Activated naive CD4-positive, alpha-beta T cell (primary cell): ENCODE measurements around the gene CHAC1.
"Not testable (repeated sequence)": the region's sequence is repeated elsewhere in the genome, so short reads cannot be mapped to it uniquely, and the experiment has no call there.

Source experiments
- DNase-seq, 4 experiments: peaks; one replicate each; lab custom pipeline; 2025; lab: John Stamatoyannopoulos, UW

The CHAC1 gene

DNA sequence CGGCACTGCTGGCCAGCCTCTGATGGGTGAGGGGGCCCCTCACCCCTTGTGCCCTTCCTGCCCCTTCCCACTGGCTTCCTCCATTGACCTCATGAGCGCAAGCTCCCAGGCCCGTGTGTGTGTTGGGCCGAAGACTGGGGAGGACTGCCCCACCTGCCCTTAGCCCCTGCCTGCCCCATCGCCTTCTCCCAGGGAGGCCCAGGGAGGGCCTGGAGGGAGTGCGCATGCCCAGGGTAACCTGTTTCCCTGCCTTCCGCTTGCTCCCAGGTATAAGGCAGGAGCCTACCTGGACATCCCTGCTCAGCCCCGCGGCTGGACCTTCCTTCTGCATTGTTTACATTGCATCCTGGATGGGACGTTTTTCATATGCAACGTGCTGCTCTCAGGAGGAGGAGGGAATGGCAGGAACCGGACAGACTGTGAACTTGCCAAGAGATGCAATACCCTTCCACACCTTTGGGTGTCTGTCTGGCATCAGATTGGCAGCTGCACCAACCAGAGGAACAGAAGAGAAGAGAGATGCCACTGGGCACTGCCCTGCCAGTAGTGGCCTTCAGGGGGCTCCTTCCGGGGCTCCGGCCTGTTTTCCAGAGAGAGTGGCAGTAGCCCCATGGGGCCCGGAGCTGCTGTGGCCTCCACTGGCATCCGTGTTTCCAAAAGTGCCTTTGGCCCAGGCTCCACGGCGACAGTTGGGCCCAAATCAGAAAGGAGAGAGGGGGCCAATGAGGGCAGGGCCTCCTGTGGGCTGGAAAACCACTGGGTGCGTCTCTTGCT is 15.3 kb upstream of the CHAC1 start:
- peak in 1 of 4 experiments; percentile 6 for DNase-seq

- no peak for DNase-seq
These were observed 14.8 kb upstream of the CHAC1 start for GRCh38 chr15:40938536-40938870.

DNA sequence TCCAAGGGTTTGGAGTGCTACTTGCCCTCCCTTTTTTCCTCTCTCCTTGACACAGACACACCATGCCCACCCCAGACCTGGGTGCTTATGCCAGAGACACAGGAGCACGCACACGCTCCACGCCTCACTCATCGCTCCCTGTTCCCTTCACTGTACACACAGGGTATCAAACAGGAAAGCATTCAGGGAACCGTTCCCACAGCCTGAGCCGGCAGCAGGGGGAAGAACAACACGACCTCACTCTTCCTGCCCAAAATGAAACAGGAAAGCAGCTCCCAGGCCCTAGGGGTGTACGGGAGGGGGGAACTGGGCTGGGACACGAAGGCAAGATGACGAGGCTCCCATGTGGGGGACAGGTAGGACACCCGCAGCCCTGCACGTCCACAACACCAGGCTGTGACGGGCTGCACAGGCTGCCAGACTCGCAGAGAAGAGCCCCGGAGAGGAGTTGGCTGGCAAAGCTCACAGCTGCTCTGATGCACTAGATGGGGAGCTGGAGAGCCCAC is 12.9 kb upstream of the CHAC1 start:
- peak in 1 of 4 experiments; percentile 20 for DNase-seq

DNA sequence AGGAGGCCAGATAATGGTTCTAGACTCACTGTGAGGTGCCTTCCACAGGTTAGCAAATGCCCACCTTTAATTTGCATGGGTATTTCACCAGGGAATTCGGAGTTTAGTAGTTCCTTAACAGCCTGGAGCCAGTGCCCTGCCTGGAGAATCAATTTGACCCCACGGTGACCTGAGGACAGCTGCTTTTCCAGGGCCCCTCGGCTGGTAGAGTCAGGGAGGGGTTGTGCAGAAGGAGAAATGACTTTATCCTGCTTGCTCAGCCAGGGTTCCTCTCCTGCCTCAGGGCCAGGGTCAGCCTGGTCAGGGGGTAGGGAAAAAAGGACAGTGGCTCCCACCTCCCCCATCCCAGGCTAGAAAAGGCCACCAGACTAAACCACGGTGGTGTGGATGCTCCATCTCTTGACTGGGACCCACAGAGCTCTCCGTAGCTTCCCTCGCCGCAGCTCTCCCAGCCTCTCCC is 12.2 kb upstream of the CHAC1 start:
- no peak for DNase-seq

- DNase-seq: peak in 3 of 4 experiments; percentile 46 to 68 (median 52)
These were observed 11.5 kb upstream of the CHAC1 start for GRCh38 chr15:40941528-40942336.

GRCh38 chr15:40942337-40942854 is 10.9 kb upstream of the CHAC1 start:
- peak in 1 of 4 experiments; percentile 22 for DNase-seq

DNA sequence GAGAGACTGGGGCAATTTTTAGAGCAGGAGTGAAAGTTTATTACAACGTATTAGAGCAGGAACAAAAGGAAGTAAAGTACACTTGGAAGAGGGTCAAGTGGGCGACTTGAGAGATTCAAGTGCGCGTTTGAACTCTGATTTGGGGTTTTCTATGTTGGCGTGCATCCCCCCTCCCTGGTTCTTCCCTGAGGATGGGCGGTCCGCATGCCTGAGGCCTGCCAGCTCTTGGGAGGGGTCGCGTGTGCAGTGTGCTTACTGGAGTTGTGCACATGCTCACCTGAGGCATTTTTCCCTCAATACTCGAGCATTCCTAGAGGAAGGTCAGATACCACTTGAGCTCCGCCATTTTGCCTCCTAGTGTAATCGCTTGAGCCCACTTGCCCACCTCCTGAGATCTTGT is 10.4 kb upstream of the CHAC1 start:
- DNase-seq: no peak

DNA sequence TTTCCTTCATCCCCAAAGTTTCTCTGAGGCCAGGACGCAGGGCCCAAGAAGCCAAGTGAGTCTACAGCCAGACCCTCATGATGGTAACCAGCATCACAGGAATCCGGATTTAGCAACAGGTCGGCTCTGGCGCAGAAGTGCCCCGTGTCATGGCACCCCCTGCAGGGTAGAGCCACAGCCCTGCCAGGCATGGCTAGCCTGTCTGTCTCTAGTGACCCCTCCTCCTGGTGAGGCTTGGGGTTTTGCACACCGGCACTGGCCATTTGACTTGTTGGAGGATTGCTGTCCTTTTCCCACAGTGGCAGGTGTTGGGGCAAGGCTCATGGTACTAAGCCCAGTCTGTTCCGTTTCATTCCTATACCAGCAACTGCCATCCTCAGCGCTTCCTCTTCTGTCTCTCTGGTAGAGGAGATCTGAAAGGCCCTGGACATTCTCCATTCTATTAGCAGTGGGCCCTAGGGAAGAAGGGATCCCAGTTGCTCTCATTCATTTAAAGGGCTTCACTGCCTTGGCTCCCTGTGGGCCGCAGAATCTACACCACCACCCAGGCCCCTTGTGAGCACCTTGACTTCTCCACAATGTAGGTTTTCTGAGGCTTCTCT is 9.4 kb upstream of the CHAC1 start:
- DNase-seq: no peak

DNA sequence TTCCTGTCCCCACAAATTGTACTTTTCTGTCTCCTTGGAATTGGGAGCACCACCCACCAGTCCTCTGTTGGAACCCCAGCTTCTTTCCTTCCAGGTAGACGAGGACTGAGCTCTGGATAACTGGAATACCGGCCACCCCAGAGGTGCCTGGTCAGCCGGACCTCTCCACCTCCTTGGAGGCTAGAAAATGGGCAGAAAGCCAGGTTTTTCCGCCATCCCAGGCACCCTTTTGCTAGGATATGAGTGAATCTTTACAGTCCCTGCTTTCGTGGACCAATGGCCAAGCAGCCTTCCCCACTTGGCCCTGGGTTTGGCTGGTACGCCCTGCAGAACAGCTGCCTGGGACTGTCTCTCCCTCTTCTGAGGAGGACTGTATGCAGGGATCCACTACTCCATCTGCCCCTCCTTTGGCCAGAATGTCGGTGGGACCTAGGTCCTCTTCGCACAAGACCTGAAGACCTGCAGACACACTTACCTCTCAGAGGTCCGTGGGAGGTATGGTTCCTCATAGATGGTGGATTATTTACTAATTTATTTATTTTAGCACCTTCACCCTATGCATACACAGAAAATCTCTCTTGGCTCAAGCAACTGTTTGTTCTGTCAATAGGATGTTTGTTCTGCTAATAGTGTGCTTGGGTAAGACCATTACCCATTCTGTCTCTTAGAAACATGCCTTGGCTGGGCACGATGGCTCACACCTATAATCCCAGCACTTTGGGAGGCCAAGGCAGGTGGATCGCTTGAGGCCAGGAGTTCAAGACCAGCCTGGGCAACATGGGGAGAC is 8.6 kb upstream of the CHAC1 start:
- no peak for DNase-seq

GRCh38 chr15:40948706-40949473 is 4.4 kb upstream of the CHAC1 start:
- no peak for DNase-seq

DNA sequence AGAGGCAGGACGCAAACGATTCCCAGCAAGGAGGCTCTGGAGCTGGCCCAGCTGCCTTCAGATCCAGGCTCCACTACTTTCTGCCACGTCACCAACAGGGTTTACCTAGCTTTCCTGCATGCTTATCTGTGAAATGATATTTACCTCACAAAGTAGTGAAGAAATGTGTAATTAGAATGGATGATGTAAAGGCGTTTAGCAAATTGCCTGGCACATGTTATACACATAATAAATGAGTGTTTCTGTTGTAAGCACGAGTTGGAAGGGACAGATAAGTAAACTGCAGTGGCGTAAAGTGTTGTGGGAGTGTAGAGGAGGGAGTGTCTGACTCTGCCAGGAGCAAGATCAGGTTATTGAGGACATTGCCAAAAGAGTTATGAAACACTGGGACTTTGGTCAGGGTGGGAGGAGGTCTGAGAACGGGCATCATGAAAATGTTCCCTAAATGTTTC is 3.5 kb upstream of the CHAC1 start:
- no peak for DNase-seq

DNA sequence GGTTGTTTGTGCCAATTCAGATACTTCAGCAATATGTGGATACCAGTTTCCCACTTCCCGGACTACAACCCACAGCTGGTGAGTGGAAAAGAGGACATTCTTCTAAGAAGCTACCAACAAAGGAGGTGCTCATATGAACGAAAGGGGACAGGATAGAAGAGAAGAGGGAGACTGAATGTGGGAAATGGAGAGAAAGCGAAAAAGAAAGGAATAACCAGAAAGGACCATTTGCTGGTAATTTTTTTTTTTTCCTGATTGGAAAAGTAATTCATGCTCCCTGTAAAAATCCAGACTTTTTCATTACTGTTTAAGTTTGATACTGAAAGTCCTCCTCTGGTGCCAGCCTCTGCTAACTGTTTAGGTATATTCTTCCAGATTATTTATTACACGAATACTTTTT is 1.5 kb upstream of the CHAC1 start:
- no peak for DNase-seq

DNA sequence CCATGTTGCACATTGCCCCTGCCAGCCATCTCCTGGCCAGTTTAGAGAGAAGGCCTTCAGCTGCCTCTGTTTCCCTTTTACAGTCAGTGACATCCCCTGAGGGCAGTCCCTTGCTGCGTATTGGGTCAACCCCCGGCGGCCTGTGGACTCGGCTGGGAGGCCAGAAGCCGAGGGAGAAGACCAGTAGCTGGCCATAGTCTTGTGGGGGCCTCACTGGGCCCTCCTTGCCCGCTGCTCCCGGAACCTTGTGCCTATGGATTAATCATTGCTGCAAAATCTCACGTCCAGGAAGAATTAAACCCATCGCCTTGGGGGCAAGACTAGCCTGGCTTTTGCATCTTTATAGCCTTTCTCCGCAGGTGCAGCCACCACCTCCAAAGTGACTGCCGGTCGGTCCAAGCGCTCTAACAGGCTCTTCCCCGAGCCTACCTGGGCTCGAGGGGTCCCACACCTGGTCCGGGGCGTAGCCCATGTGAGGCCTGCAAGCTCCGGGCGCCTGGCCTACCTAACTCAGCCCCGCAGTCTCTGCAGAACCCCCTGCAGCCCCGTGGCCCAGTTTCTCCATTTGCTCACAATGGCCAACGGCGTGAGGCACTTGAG is 870 bp upstream of the CHAC1 start:
- DNase-seq: no peak

DNA sequence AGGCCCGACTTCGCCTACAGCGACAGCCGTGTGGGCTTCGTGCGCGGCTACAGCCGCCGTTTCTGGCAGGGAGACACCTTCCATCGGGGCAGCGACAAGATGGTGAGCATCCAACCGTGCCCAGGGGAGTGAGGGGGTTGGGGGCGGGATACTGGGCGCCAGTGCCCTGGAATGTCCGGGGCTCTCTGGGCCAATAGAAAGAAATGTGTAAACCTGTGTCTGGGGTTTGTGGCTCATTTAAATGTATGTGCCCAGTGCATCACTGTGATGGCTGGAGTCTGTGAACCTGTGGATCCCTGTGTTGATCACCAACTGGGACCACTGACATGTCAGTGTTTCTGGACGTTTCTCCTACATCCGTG is 423 bp downstream of the CHAC1 start:
- no peak for DNase-seq

- not testable (repeated sequence) for DNase-seq
These were observed 1.0 kb downstream of the CHAC1 start for GRCh38 chr15:40954158-40954848.

- DNase-seq: no peak
These were observed 2.1 kb downstream of the CHAC1 start for GRCh38 chr15:40955141-40955903.

DNA sequence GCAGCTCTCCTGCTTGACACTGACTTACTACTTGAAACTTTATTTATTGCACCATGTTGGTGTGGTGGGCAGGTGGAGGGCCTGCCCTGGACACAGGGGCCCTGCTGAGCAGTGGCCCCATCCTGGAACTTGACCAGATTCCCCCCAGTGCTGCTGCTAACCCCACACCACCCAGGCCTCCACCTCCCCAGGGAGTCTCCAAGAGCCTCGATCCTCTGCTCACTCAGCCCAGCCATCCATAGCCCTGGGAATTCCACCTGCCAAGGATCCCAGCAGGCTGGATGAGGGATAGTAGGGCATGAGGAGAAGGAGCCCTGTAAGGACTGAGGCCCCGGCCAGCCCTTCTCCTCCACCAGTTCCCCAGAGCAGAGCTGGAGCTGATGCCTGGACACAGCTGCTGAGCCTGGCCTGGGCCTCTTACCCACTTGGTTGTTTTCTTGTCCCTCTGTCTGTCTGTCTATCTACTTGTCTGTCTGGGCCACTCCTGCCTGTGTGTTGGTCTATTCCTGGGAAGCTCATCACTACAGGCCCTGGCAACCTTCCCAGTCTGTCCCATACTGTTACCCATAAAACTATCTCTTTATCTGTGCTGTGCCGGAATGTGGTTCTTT is 2.8 kb downstream of the CHAC1 start:
- DNase-seq: no peak

- no peak for DNase-seq
These were observed 3.3 kb downstream of the CHAC1 start for GRCh38 chr15:40956541-40956982.
